Left lung (tissue), 10 donors: ENCODE results near the gene RTF1. TPM values are rescaled to one million over a fixed set of nuclear protein-coding genes. Genes with fewer than 3 reads are reported as not detected.
A peak's percentile ranks its signal among the peaks of the same experiment; 100 is the strongest.

Experiments
- ATAC-seq: fragments of 200-7000 bp; cut with Tn5 transposase; one replicate; pipeline ENCODE4 v1.9.1; 2020; ENCODE audit warnings: moderate library complexity
- DNase-seq, 4 donors: peaks; one replicate each; pipeline ENCODE4 v3.0.0-alpha.2; 2013 to 2020
- H3K27ac ChIP-seq, 2 donors: fragments of 200-600 bp; sonication (generic) in 1 of 2; one replicate each; pipeline versions ENCODE4 v1.5.0 to v1.8.0; 2020 to 2021
- H3K27me3 ChIP-seq, 2 donors: fragments of 200-600 bp; sonication (generic) in 1 of 2; one replicate each; pipeline versions ENCODE4 v1.5.0 to v1.8.0; 2020 to 2021
- H3K36me3 ChIP-seq, 2 donors: fragments of 200-600 bp; sonication (generic) in 1 of 2; one replicate each; pipeline versions ENCODE4 v1.5.0 to v1.8.0; 2020 to 2021
- H3K4me1 ChIP-seq, 2 donors: fragments of 200-600 bp; one replicate each; pipeline ENCODE4 v1.8.0; 2021
- H3K4me3 ChIP-seq, 2 donors: fragments of 200-600 bp; sonication (generic) in 1 of 2; one replicate each; pipeline versions ENCODE4 v1.5.0 to v1.8.0; 2020 to 2021; ENCODE audit warnings: mild to moderate bottlenecking in 1 of 2
- H3K9me3 ChIP-seq, 2 donors: fragments of 200-600 bp; sonication (generic) in 1 of 2; one replicate each; pipeline versions ENCODE4 v1.5.0 to v1.8.0; 2020 to 2021
- CTCF ChIP-seq, 2 donors: fragments of 200-600 bp; sonication (generic) in 1 of 2; IDR thresholded peaks; one replicate each; pipeline versions ENCODE4 v1.5.0 to v1.8.0; 2021; ENCODE audit warnings: antibody characterized with exemption in 2 of 2
- intact Hi-C, 2 donors: fragments of 100-400 bp; cut with DNase I; formaldehyde crosslinking; loops; one replicate each; pipeline versions ENCODE4 v1.11.2 to v1.14.2; 2022
- polyA plus RNA-seq, 6 donors: library from polyadenylated mRNA; unstranded; fragments of 120-200 nt; gene quantifications; one replicate each; pipeline ENCODE4 v1.2.1, GENCODE V29; 2013; ENCODE audit not compliant: insufficient read length in 6 of 6
- total RNA-seq, 2 donors: library from RNA; stranded (reverse); fragmentation: NEBNext Ultra II Directional; extraction: Animal tissue kit (Norgen Biotek cat#: 25700); gene quantifications; one replicate each; pipeline ENCODE4 v1.2.1, GENCODE V29; 2021
- donor health status: DM: no; HTN: yes; CAD: no.
- donor health status: DM: no; HTN: no; CAD: no.

RTF1 gene
- total and polyA plus RNA-seq, 8 donors: 22.3 to 70.6 (median 69.2) TPM

- no peak for ATAC-seq
- Histone ChIP-seq H3K9me3 (no peaks in the 10 kb centered on the region), H3K36me3 (no peaks in the 10 kb centered on the region), H3K27ac (no peak overlapping the region), H3K4me3 (peak overlapping the region in 1 of 2 donors; percentile 67), H3K4me1 (peaks cover 25 to 40% of the 10 kb centered on the region in 2 donors), H3K27me3 (peaks cover 26 to 97% of the 10 kb centered on the region in 2 donors)
- intact Hi-C loops: no loop called here
- no peak for TF ChIP-seq CTCF (IDR thresholded peaks at IDR 0.05)
- DNase-seq: peak in 1 of 4 donors; percentile 85
These were observed 78.2 kb downstream of the RTF1 start for GRCh38 chr15:41494922-41495735.

- Histone ChIP-seq H3K4me3 (no peak overlapping the region), H3K27ac (no peak overlapping the region), H3K27me3 (peaks cover 34 to 99% of the 10 kb centered on the region in 2 donors), H3K9me3 (no peaks in the 10 kb centered on the region), H3K36me3 (no peaks in the 10 kb centered on the region), H3K4me1 (peaks cover 25 to 42% of the 10 kb centered on the region in 2 donors)
- intact Hi-C loops: no loop called here
- ATAC-seq (no peak), DNase-seq (no peak)
- no peak for TF ChIP-seq CTCF (IDR thresholded peaks at IDR 0.05)
These were observed 79.1 kb downstream of the RTF1 start for GRCh38 chr15:41495736-41496599.

- intact Hi-C loops: no loop called here
- Histone ChIP-seq H3K27ac (no peak overlapping the region), H3K9me3 (no peaks in the 10 kb centered on the region), H3K4me3 (no peak overlapping the region), H3K36me3 (no peaks in the 10 kb centered on the region), H3K4me1 (peaks cover 35 to 54% of the 10 kb centered on the region in 2 donors), H3K27me3 (peaks cover 59 to 99% of the 10 kb centered on the region in 2 donors)
- DNase-seq: no peak
- ATAC-seq: no peak
- no peak for TF ChIP-seq CTCF (IDR thresholded peaks at IDR 0.05)
These were observed 81.8 kb downstream of the RTF1 start for GRCh38 chr15:41498657-41499056.

GRCh38 chr15:41499109-41499851, 82.4 kb downstream of the RTF1 start:
- H3K27me3 ChIP-seq: peaks cover 55 to 100% of the 10 kb centered on the region in 2 donors
- DNase-seq: no peak
- no peak for ATAC-seq

More at GRCh38 chr15:41499109-41499851, 82.4 kb downstream of the RTF1 start:
- TF ChIP-seq CTCF (IDR thresholded peaks at IDR 0.05): no peak
- no peak overlapping the region for H3K4me3 ChIP-seq
- H3K9me3 ChIP-seq: no peaks in the 10 kb centered on the region
- H3K27ac ChIP-seq: no peak overlapping the region
- H3K4me1 ChIP-seq: peaks cover 32 to 49% of the 10 kb centered on the region in 2 donors
- intact Hi-C loops: no loop called here
- no peaks in the 10 kb centered on the region for H3K36me3 ChIP-seq
